GM19025 (cell line): Measurements from ENCODE around the gene CCT5.

Experiments used
- ATAC-seq: cut with Tn5 transposase; IDR thresholded peaks from one replicate; pipeline ENCODE4 v1.9.1; 2021; ENCODE audit warnings: mild to moderate bottlenecking, low read depth, moderate library complexity; ENCODE audit not compliant: unreplicated experiment

The CCT5 gene

GRCh38 chr5:10249948-10250805 lies at the start of gene CCT5:
TSS of gene CCT5 (plus strand) at chr5:10250280. CDS start at chr5:10250341, 61 bp downstream.
- peak; percentile 72 for ATAC-seq

GRCh38 chr5:10201223-10201868 lies 48.7 kb upstream of the CCT5 start:
- ATAC-seq = no peak

GRCh38 chr5:10202089-10202910 lies 47.8 kb upstream of the CCT5 start:
- no peak for ATAC-seq

- ATAC-seq = no peak
Observed at GRCh38 chr5:10209004-10209403, 41.1 kb upstream of the CCT5 start.

- ATAC-seq = no peak
Observed at GRCh38 chr5:10213316-10213715, 36.8 kb upstream of the CCT5 start.

- ATAC-seq = no peak
Observed at GRCh38 chr5:10214041-10214440, 36.0 kb upstream of the CCT5 start.

GRCh38 chr5:10215366-10215765 lies 34.7 kb upstream of the CCT5 start:
- no peak for ATAC-seq

GRCh38 chr5:10216107-10216506 lies 34.0 kb upstream of the CCT5 start:
- ATAC-seq = no peak

GRCh38 chr5:10218658-10219057 lies 31.4 kb upstream of the CCT5 start:
- ATAC-seq = no peak

- ATAC-seq = no peak
Observed at GRCh38 chr5:10219068-10219467, 31.0 kb upstream of the CCT5 start.

- ATAC-seq = no peak
Observed at GRCh38 chr5:10220248-10220647, 29.8 kb upstream of the CCT5 start.

GRCh38 chr5:10222326-10222725 lies 27.8 kb upstream of the CCT5 start:
- ATAC-seq = no peak

- ATAC-seq = no peak
Observed at GRCh38 chr5:10227379-10227778, 22.7 kb upstream of the CCT5 start.

- no peak for ATAC-seq
Observed at GRCh38 chr5:10228288-10228687, 21.8 kb upstream of the CCT5 start.

- ATAC-seq = no peak
Observed at GRCh38 chr5:10229306-10230048, 20.6 kb upstream of the CCT5 start.

- ATAC-seq = no peak
Observed at GRCh38 chr5:10232386-10232785, 17.7 kb upstream of the CCT5 start.

- ATAC-seq = no peak
Observed at GRCh38 chr5:10233011-10233410, 17.1 kb upstream of the CCT5 start.

- ATAC-seq = no peak
Observed at GRCh38 chr5:10233505-10233904, 16.6 kb upstream of the CCT5 start.

GRCh38 chr5:10235350-10235749 lies 14.7 kb upstream of the CCT5 start:
- no peak for ATAC-seq

GRCh38 chr5:10243660-10244240 lies 6.3 kb upstream of the CCT5 start:
- ATAC-seq = no peak
